HepG2 (cell line): ENCODE results near the gene USP15. TPM values are rescaled to one million over a fixed set of nuclear protein-coding genes. Genes with fewer than 3 reads are reported as not detected.

Experiments
- ATAC-seq: fragments of 200-7000 bp; cut with Tn5 transposase; 3 replicates; pipeline ENCODE4 v1.9.1; 2020; ENCODE audit warnings: mild to moderate bottlenecking, moderate library complexity
- BruUV-seq: library from RNA; stranded (reverse); fragments of 400-500 nt; replicated peaks from 2 replicates; lab custom pipeline; 2021; lab: Mats Ljungman, UMichigan
- CTCF ChIA-PET: fragments of 300-600 bp; formaldehyde crosslinking; extraction: SDS; loops from one replicate; lab custom pipeline; 2021; ENCODE audit warnings: low total read pairs, inconsistent platforms, low intra/inter-chr PET ratio; lab: Yijun Ruan, JAX
- POLR2A ChIA-PET: fragments of 350-600 bp; sonication (Branson Sonifier 250); formaldehyde crosslinking; loops from one replicate; lab custom pipeline; 2020; ENCODE audit warnings: antibody characterized with exemption, inconsistent platforms; lab: Yijun Ruan, JAX
- DNase-seq: peaks from one replicate; pipeline ENCODE4 v3.0.0-alpha.2; 2015; ENCODE audit warnings: low spot score
- FAIRE-seq: peaks from 3 replicates; lab custom pipeline; 2011; peaks lifted over from hg19 to GRCh38; lab: Jason Lieb, UNC
- H2AFZ ChIP-seq: one replicate; pipeline ENCODE4 v1.6.1; 2011; ENCODE audit warnings: low read length, inconsistent platforms
- H3K27ac ChIP-seq: fragments of 300-600 bp; 3 replicates; pipeline ENCODE4 v1.8.0; 2011; ENCODE audit warnings: mixed run types, mild to moderate bottlenecking, mixed read lengths, low read length, inconsistent platforms; ENCODE audit not compliant: insufficient read depth; ENCODE audit errors: extremely low read length
- H3K27me3 ChIP-seq, 2 experiments: fragments of 200-600 bp in 1 of 2; 2 replicates in 1 of 2; 3 replicates in 1 of 2; pipeline versions ENCODE4 v1.6.0 to v1.8.0; 2011; ENCODE audit warnings: low read length in 2 of 2, mild to moderate bottlenecking in 2 of 2, moderate library complexity in 2 of 2, inconsistent platforms in 1 of 2; ENCODE audit not compliant: insufficient read depth in 2 of 2, control insufficient read depth in 1 of 2
- H3K36me3 ChIP-seq, 2 experiments: fragments of 200-600 bp in 1 of 2; replicated peaks in 1 of 2; 2 replicates in 1 of 2; 3 replicates in 1 of 2; pipeline versions ENCODE4 v1.5.1 to v1.8.0; 2011; ENCODE audit warnings: low read length in 2 of 2, inconsistent platforms in 1 of 2; ENCODE audit not compliant: insufficient read depth in 2 of 2, control insufficient read depth in 1 of 2
- H3K4me1 ChIP-seq: 2 replicates; pipeline ENCODE4 v1.5.1; 2012; ENCODE audit warnings: low read length, inconsistent platforms; ENCODE audit not compliant: insufficient read depth
- H3K4me2 ChIP-seq: 2 replicates; pipeline ENCODE4 v1.6.0; 2011; ENCODE audit warnings: low read depth, low read length, inconsistent platforms
- H3K4me3 ChIP-seq, 3 experiments: fragments of 200-600 bp in 1 of 3; sonication (generic), shearing (Covaris generic) in 1 of 3; replicated peaks in 1 of 3; 2 replicates each; pipeline ENCODE4 v1.5.1; 2011 to 2016; ENCODE audit warnings: low read length in 3 of 3, inconsistent platforms in 2 of 3, low read depth in 2 of 3, mild to moderate bottlenecking in 2 of 3, control low read depth in 1 of 3, mixed read lengths in 1 of 3; ENCODE audit not compliant: insufficient read depth in 1 of 3
- H3K79me2 ChIP-seq: one replicate; pipeline ENCODE4 v1.6.1; 2011; ENCODE audit warnings: low read length, inconsistent platforms; ENCODE audit not compliant: insufficient read depth
- H3K9ac ChIP-seq: 2 replicates; pipeline ENCODE4 v1.6.0; 2011; ENCODE audit warnings: mild to moderate bottlenecking, low read depth, low read length, inconsistent platforms; ENCODE audit not compliant: insufficient read depth
- H3K9me3 ChIP-seq: 2 replicates; pipeline ENCODE4 v1.5.1; 2012; ENCODE audit warnings: mild to moderate bottlenecking, low read length
- H4K20me1 ChIP-seq: 2 replicates; pipeline ENCODE4 v1.6.0; 2011; ENCODE audit warnings: inconsistent platforms, mild to moderate bottlenecking, low read length, moderate library complexity; ENCODE audit not compliant: insufficient read depth
- CENPX ChIP-seq: sonication (generic); formaldehyde crosslinking; IDR thresholded peaks from 2 replicates; pipeline ENCODE4 v1.9.0; 2021; ENCODE audit warnings: mild to moderate bottlenecking, missing genetic modification reagents, moderate library complexity
- GABPA ChIP-seq, 2 experiments: IDR thresholded peaks; 2 replicates each; pipeline ENCODE4 v1.6.1; 2011 to 2016; ENCODE audit warnings: low read depth in 2 of 2, low read length in 1 of 2, missing biosample characterization in 1 of 2, missing genetic modification characterization in 1 of 2
- GTF3A ChIP-seq: sonication (generic); formaldehyde crosslinking; conservative IDR thresholded peaks from 2 replicates; pipeline ENCODE4 v1.4.0; 2020; ENCODE audit warnings: mild to moderate bottlenecking, missing genetic modification reagents
- HIVEP1 ChIP-seq: sonication (generic); formaldehyde crosslinking; IDR thresholded peaks from 2 replicates; pipeline ENCODE4 v1.4.0; 2020; ENCODE audit warnings: mild to moderate bottlenecking, missing genetic modification reagents
- KAT7 ChIP-seq: IDR thresholded peaks from 2 replicates; pipeline ENCODE4 v1.6.1; 2018; ENCODE audit warnings: borderline replicate concordance, missing compliant biosample characterization
- MXD4 ChIP-seq: IDR thresholded peaks from 2 replicates; pipeline ENCODE4 v1.6.1; 2016; ENCODE audit warnings: mild to moderate bottlenecking, missing biosample characterization, missing genetic modification reagents
- NR2F1 ChIP-seq, 2 experiments: fragments of 450-650 bp in 1 of 2; formaldehyde crosslinking in 1 of 2; IDR thresholded peaks; 2 replicates each; pipeline versions ENCODE4 v1.5.0 to v1.6.1; 2016 to 2020; ENCODE audit warnings: mild to moderate bottlenecking in 1 of 2, missing compliant biosample characterization in 1 of 2, missing genetic modification reagents in 1 of 2, moderate library complexity in 1 of 2
- POLR2AphosphoS5 ChIP-seq: IDR thresholded peaks from 2 replicates; pipeline ENCODE4 v1.6.1; 2012; ENCODE audit warnings: low read depth, low read length
- RBM39 ChIP-seq: fragments of 200-400 bp; formaldehyde crosslinking; IDR thresholded peaks from one replicate; pipeline ENCODE4 v1.6.1; 2018; ENCODE audit warnings: antibody characterized with exemption, mild to moderate bottlenecking, low read depth, low read length; ENCODE audit not compliant: poor library complexity, severe bottlenecking
- SIX4 ChIP-seq: sonication (generic); formaldehyde crosslinking; IDR thresholded peaks from 2 replicates; pipeline ENCODE4 v1.4.0; 2020; ENCODE audit warnings: missing genetic modification reagents
- TAF1 ChIP-seq: sonication (generic); formaldehyde crosslinking; IDR thresholded peaks from 2 replicates; pipeline ENCODE4 v1.4.0; 2020; ENCODE audit warnings: missing genetic modification reagents
- TRIM24 ChIP-seq: sonication (generic); formaldehyde crosslinking; IDR thresholded peaks from 2 replicates; pipeline ENCODE4 v1.8.0; 2022; ENCODE audit warnings: mild to moderate bottlenecking, missing genetic modification reagents
- ZBTB25 ChIP-seq: IDR thresholded peaks from 2 replicates; pipeline ENCODE4 v1.6.1; 2018; ENCODE audit warnings: missing genetic modification reagents
- ZC3H13 ChIP-seq: sonication (generic); formaldehyde crosslinking; IDR thresholded peaks from 2 replicates; pipeline ENCODE4 v1.8.1; 2023; ENCODE audit warnings: mild to moderate bottlenecking, missing genetic modification reagents, moderate library complexity
- ZNF207 ChIP-seq: fragments of 450-650 bp; IDR thresholded peaks from 2 replicates; pipeline ENCODE4 v1.6.1; 2016; ENCODE audit warnings: antibody characterized with exemption, borderline replicate concordance
- ZNF3 ChIP-seq: IDR thresholded peaks from 2 replicates; pipeline ENCODE4 v1.7.0; 2017; ENCODE audit warnings: inconsistent platforms
- ZNF629 ChIP-seq: sonication (generic); formaldehyde crosslinking; conservative IDR thresholded peaks from 2 replicates; pipeline ENCODE4 v1.5.0; 2020; ENCODE audit warnings: missing genetic modification reagents
- ZNF703 ChIP-seq: sonication (generic); formaldehyde crosslinking; IDR thresholded peaks from 2 replicates; pipeline ENCODE4 v1.5.1; 2020; ENCODE audit warnings: missing genetic modification reagents, mild to moderate bottlenecking, moderate library complexity, borderline replicate concordance
- WGBS: methylation state at CpG from one replicate; pipeline ENCODE4 v1.1.6; 2017; ENCODE audit warnings: low lambda C conversion rate; 5-methylcytosine and 5-hydroxymethylcytosine counted together
- in situ Hi-C: cut with HindIII; loops from 2 replicates; pipeline ENCODE4 v1.10.0; 2017; ENCODE audit warnings: low pct_unique_long_range_greater_than_20kb; ENCODE audit not compliant: extremely low pct_ligation_motif_present
- intact Hi-C: fragments of 100-400 bp; cut with micrococcal nuclease; formaldehyde crosslinking; loops from one replicate; pipeline ENCODE4 v1.10.0; 2022; ENCODE audit not compliant: unreplicated experiment
- polyA plus RNA-seq, 8 experiments: library from polyadenylated mRNA; depleted of rRNA in 3 of 8; stranded (reverse) in 7 of 8; unstranded in 1 of 8; fragments of >200 nt; fragmentation: Illumina TruSeq in 4 of 8; extraction: Trizol in 4 of 8; gene quantifications; 2 replicates each; pipeline versions ENCODE4 v1.2.1 to v1.2.3, GENCODE V29; 2011 to 2016; ENCODE audit warnings: low read depth in 4 of 8, missing spikeins in 1 of 8, mixed read lengths in 1 of 8; ENCODE audit not compliant: insufficient read depth in 1 of 8
- total RNA-seq, 5 experiments: library from RNA; depleted of rRNA; stranded (reverse); fragments of >200 nt; fragmentation: Illumina TruSeq; extraction: Trizol; gene quantifications; 2 replicates each; pipeline ENCODE4 v1.2.3, GENCODE V29; 2016; ENCODE audit warnings: low read depth in 1 of 5

Gene USP15
- total and polyA plus RNA-seq, 2 of the 13 experiments (the other 11 are each of a cell fraction or from before 2014, with no cell fraction given), result 17.3 to 51.7 TPM

- no peak for TF ChIP-seq CENPX (CRISPR knock-in tag)
- no peak for TF ChIP-seq KAT7 (CRISPR knock-in tag)
- TF ChIP-seq TRIM24 (CRISPR knock-in tag), result no peak
- TF ChIP-seq ZNF703 (CRISPR knock-in tag), result no peak
- no peak for TF ChIP-seq ZC3H13 (CRISPR knock-in tag)
- TF ChIP-seq POLR2AphosphoS5, result no peak
- no peak for TF ChIP-seq MXD4 (CRISPR knock-in tag)
- no peak for TF ChIP-seq RBM39
- no peak for TF ChIP-seq GTF3A (CRISPR knock-in tag)
- no peak for TF ChIP-seq ZNF629 (CRISPR knock-in tag)
- FAIRE-seq (no peak), DNase-seq (no peak), ATAC-seq (no peak)
- no peak overlapping the region for H2AFZ ChIP-seq
- no peaks in the 10 kb centered on the region for H3K36me3 ChIP-seq
- no peak overlapping the region for H3K9ac ChIP-seq
- in situ Hi-C loops (no loop called here), intact Hi-C loops (no loop called here)
- no peaks in the 10 kb centered on the region for H3K27me3 ChIP-seq
- peaks cover 100% of the 10 kb centered on the region for H3K79me2 ChIP-seq
- peaks cover 5% of the 10 kb centered on the region; the same call in 1 of the 2 replicates for H4K20me1 ChIP-seq
- no peak overlapping the region for H3K4me2 ChIP-seq
- no peaks in the 10 kb centered on the region for H3K9me3 ChIP-seq
- POLR2A ChIA-PET, result no interaction called here
- WGBS, result 100% methylated on average over 1 of the region's 1 CpG
- H3K4me1 ChIP-seq, result peaks cover 20% of the 10 kb centered on the region
- BruUV-seq, result no TSS peak
- H3K27ac ChIP-seq, result no peak overlapping the region
- CTCF ChIA-PET, result no interaction called here
- H3K4me3 ChIP-seq, result no peak overlapping the region
Measured at GRCh38 chr12:62267480-62267879, 7.3 kb downstream of the USP15 start.

GRCh38 chr12:62268956-62269355 lies 8.8 kb downstream of the USP15 start:
- intact Hi-C loops (no loop called here), in situ Hi-C loops (no loop called here)
- BruUV-seq, result no TSS peak
- WGBS, result 89% methylated on average over 3 of the region's 3 CpGs
- H3K27ac ChIP-seq, result no peak overlapping the region
- no peak overlapping the region for H3K9ac ChIP-seq
- H3K4me3 ChIP-seq, result no peak overlapping the region
- peaks cover 100% of the 10 kb centered on the region for H3K79me2 ChIP-seq
- H3K9me3 ChIP-seq, result no peaks in the 10 kb centered on the region
- no peaks in the 10 kb centered on the region for H3K27me3 ChIP-seq
- H2AFZ ChIP-seq, result no peak overlapping the region
- POLR2A ChIA-PET, result no interaction called here
- DNase-seq, result no peak
- peaks cover 20% of the 10 kb centered on the region for H3K4me1 ChIP-seq
- no peaks in the 10 kb centered on the region for H3K36me3 ChIP-seq
- ATAC-seq, result no peak
- H4K20me1 ChIP-seq, result peaks cover 5% of the 10 kb centered on the region; the same call in 1 of the 2 replicates
- FAIRE-seq, result no peak
- H3K4me2 ChIP-seq, result no peak overlapping the region
- CTCF ChIA-PET, result no interaction called here
- TF ChIP-seq ZNF207 (no peak), ZNF3 (no peak), NR2F1 (CRISPR knock-in tag; IDR thresholded peaks at IDR 0.05) (no peak), SIX4 (CRISPR knock-in tag) (no peak), HIVEP1 (CRISPR knock-in tag) (no peak), TAF1 (CRISPR knock-in tag) (no peak), GABPA (IDR thresholded peaks at IDR 0.05; ENCODE audit: low read depth, low read length) (no peak), GABPA (CRISPR knock-in tag; IDR thresholded peaks at IDR 0.05; ENCODE audit: low read depth) (no peak), ZBTB25 (CRISPR knock-in tag) (no peak)
